HepG2 (cell line): ENCODE measurements around the gene GAREM1. TPM values are rescaled to one million over a fixed set of nuclear protein-coding genes. Genes with fewer than 3 reads are reported as not detected.

Experiments used
- ATAC-seq: fragments of 200-7000 bp; cut with Tn5 transposase; 3 replicates; pipeline ENCODE4 v1.9.1; 2020; ENCODE audit warnings: mild to moderate bottlenecking, moderate library complexity
- BruUV-seq: library from RNA; stranded (reverse); fragments of 400-500 nt; replicated peaks from 2 replicates; lab custom pipeline; 2021; lab: Mats Ljungman, UMichigan
- CTCF ChIA-PET: fragments of 300-600 bp; formaldehyde crosslinking; extraction: SDS; loops from one replicate; lab custom pipeline; 2021; ENCODE audit warnings: low total read pairs, inconsistent platforms, low intra/inter-chr PET ratio; lab: Yijun Ruan, JAX
- POLR2A ChIA-PET: fragments of 350-600 bp; sonication (Branson Sonifier 250); formaldehyde crosslinking; loops from one replicate; lab custom pipeline; 2020; ENCODE audit warnings: antibody characterized with exemption, inconsistent platforms; lab: Yijun Ruan, JAX
- DNase-seq: peaks from one replicate; pipeline ENCODE4 v3.0.0-alpha.2; 2015; ENCODE audit warnings: low spot score
- FAIRE-seq: peaks from 3 replicates; lab custom pipeline; 2011; peaks lifted over from hg19 to GRCh38; lab: Jason Lieb, UNC
- H2AFZ ChIP-seq: one replicate; pipeline ENCODE4 v1.6.1; 2011; ENCODE audit warnings: low read length, inconsistent platforms
- H3K27ac ChIP-seq: fragments of 300-600 bp; 3 replicates; pipeline ENCODE4 v1.8.0; 2011; ENCODE audit warnings: mixed run types, mild to moderate bottlenecking, mixed read lengths, low read length, inconsistent platforms; ENCODE audit not compliant: insufficient read depth; ENCODE audit errors: extremely low read length
- H3K27me3 ChIP-seq, 2 experiments: fragments of 200-600 bp in 1 of 2; 2 replicates in 1 of 2; 3 replicates in 1 of 2; pipeline versions ENCODE4 v1.6.0 to v1.8.0; 2011; ENCODE audit warnings: low read length in 2 of 2, mild to moderate bottlenecking in 2 of 2, moderate library complexity in 2 of 2, inconsistent platforms in 1 of 2; ENCODE audit not compliant: insufficient read depth in 2 of 2, control insufficient read depth in 1 of 2
- H3K36me3 ChIP-seq, 2 experiments: fragments of 200-600 bp in 1 of 2; replicated peaks in 1 of 2; 2 replicates in 1 of 2; 3 replicates in 1 of 2; pipeline versions ENCODE4 v1.5.1 to v1.8.0; 2011; ENCODE audit warnings: low read length in 2 of 2, inconsistent platforms in 1 of 2; ENCODE audit not compliant: insufficient read depth in 2 of 2, control insufficient read depth in 1 of 2
- H3K4me1 ChIP-seq: 2 replicates; pipeline ENCODE4 v1.5.1; 2012; ENCODE audit warnings: low read length, inconsistent platforms; ENCODE audit not compliant: insufficient read depth
- H3K4me2 ChIP-seq: 2 replicates; pipeline ENCODE4 v1.6.0; 2011; ENCODE audit warnings: low read depth, low read length, inconsistent platforms
- H3K4me3 ChIP-seq, 3 experiments: fragments of 200-600 bp in 1 of 3; sonication (generic), shearing (Covaris generic) in 1 of 3; replicated peaks in 1 of 3; 2 replicates each; pipeline ENCODE4 v1.5.1; 2011 to 2016; ENCODE audit warnings: low read length in 3 of 3, inconsistent platforms in 2 of 3, low read depth in 2 of 3, mild to moderate bottlenecking in 2 of 3, control low read depth in 1 of 3, mixed read lengths in 1 of 3; ENCODE audit not compliant: insufficient read depth in 1 of 3
- H3K79me2 ChIP-seq: one replicate; pipeline ENCODE4 v1.6.1; 2011; ENCODE audit warnings: low read length, inconsistent platforms; ENCODE audit not compliant: insufficient read depth
- H3K9ac ChIP-seq: 2 replicates; pipeline ENCODE4 v1.6.0; 2011; ENCODE audit warnings: mild to moderate bottlenecking, low read depth, low read length, inconsistent platforms; ENCODE audit not compliant: insufficient read depth
- H3K9me3 ChIP-seq: 2 replicates; pipeline ENCODE4 v1.5.1; 2012; ENCODE audit warnings: mild to moderate bottlenecking, low read length
- H4K20me1 ChIP-seq: 2 replicates; pipeline ENCODE4 v1.6.0; 2011; ENCODE audit warnings: inconsistent platforms, mild to moderate bottlenecking, low read length, moderate library complexity; ENCODE audit not compliant: insufficient read depth
- BCL6 ChIP-seq: IDR thresholded peaks from 2 replicates; pipeline ENCODE4 v1.6.1; 2016; ENCODE audit warnings: missing genetic modification reagents, missing compliant biosample characterization
- DPF2 ChIP-seq: sonication (generic); formaldehyde crosslinking; IDR thresholded peaks from 2 replicates; pipeline ENCODE4 v1.4.0; 2020; ENCODE audit warnings: mild to moderate bottlenecking, low read depth, missing genetic modification reagents, borderline replicate concordance
- HOMEZ ChIP-seq: IDR thresholded peaks from 2 replicates; pipeline ENCODE4 v1.6.1; 2016; ENCODE audit warnings: low read depth
- MAZ ChIP-seq, 2 experiments: sonication (generic) in 1 of 2; formaldehyde crosslinking in 1 of 2; IDR thresholded peaks; 2 replicates each; pipeline versions ENCODE4 v1.5.0 to v1.6.1; 2012 to 2020; ENCODE audit warnings: low read depth in 2 of 2, mild to moderate bottlenecking in 2 of 2, borderline replicate concordance in 1 of 2, improper control_type of control experiment in 1 of 2, low read length in 1 of 2, missing genetic modification reagents in 1 of 2, moderate library complexity in 1 of 2
- PBX3 ChIP-seq: sonication (generic); formaldehyde crosslinking; IDR thresholded peaks from 2 replicates; pipeline ENCODE4 v1.8.1; 2023; ENCODE audit warnings: missing genetic modification reagents, inconsistent platforms, borderline replicate concordance
- RARA ChIP-seq: IDR thresholded peaks from 2 replicates; pipeline ENCODE4 v1.6.1; 2016; ENCODE audit warnings: missing genetic modification reagents, missing compliant biosample characterization
- SIX4 ChIP-seq: sonication (generic); formaldehyde crosslinking; IDR thresholded peaks from 2 replicates; pipeline ENCODE4 v1.4.0; 2020; ENCODE audit warnings: missing genetic modification reagents
- ZMYM4 ChIP-seq: sonication (generic); formaldehyde crosslinking; IDR thresholded peaks from 2 replicates; pipeline ENCODE4 v1.8.1; 2023; ENCODE audit warnings: mild to moderate bottlenecking, missing genetic modification reagents
- ZNF660 ChIP-seq: sonication (generic); formaldehyde crosslinking; IDR thresholded peaks from 2 replicates; pipeline ENCODE4 v1.5.1; 2020; ENCODE audit warnings: mild to moderate bottlenecking, low read depth, missing genetic modification reagents, borderline replicate concordance
- WGBS: methylation state at CpG from one replicate; pipeline ENCODE4 v1.1.6; 2017; ENCODE audit warnings: low lambda C conversion rate; 5-methylcytosine and 5-hydroxymethylcytosine counted together
- in situ Hi-C: cut with HindIII; loops from 2 replicates; pipeline ENCODE4 v1.10.0; 2017; ENCODE audit warnings: low pct_unique_long_range_greater_than_20kb; ENCODE audit not compliant: extremely low pct_ligation_motif_present
- intact Hi-C: fragments of 100-400 bp; cut with micrococcal nuclease; formaldehyde crosslinking; loops from one replicate; pipeline ENCODE4 v1.10.0; 2022; ENCODE audit not compliant: unreplicated experiment
- polyA plus RNA-seq, 8 experiments: library from polyadenylated mRNA; depleted of rRNA in 3 of 8; stranded (reverse) in 7 of 8; unstranded in 1 of 8; fragments of >200 nt; fragmentation: Illumina TruSeq in 4 of 8; extraction: Trizol in 4 of 8; gene quantifications; 2 replicates each; pipeline versions ENCODE4 v1.2.1 to v1.2.3, GENCODE V29; 2011 to 2016; ENCODE audit warnings: low read depth in 4 of 8, missing spikeins in 1 of 8, mixed read lengths in 1 of 8; ENCODE audit not compliant: insufficient read depth in 1 of 8
- total RNA-seq, 5 experiments: library from RNA; depleted of rRNA; stranded (reverse); fragments of >200 nt; fragmentation: Illumina TruSeq; extraction: Trizol; gene quantifications; 2 replicates each; pipeline ENCODE4 v1.2.3, GENCODE V29; 2016; ENCODE audit warnings: low read depth in 1 of 5

The GAREM1 gene
- total and polyA plus RNA-seq, 2 of the 13 experiments (the other 11 are each of a cell fraction or from before 2014, with no cell fraction given): 2.5 to 2.9 TPM

GRCh38 chr18:32358529-32358928 is 112.2 kb downstream of the GAREM1 start:
- Histone ChIP-seq H3K36me3 (no peaks in the 10 kb centered on the region), H3K27me3 (no peaks in the 10 kb centered on the region), H3K4me3 (no peak overlapping the region), H4K20me1 (no peaks in the 10 kb centered on the region), H3K27ac (no peak overlapping the region), H3K79me2 (no peaks in the 10 kb centered on the region), H3K9ac (no peak overlapping the region), H3K4me2 (no peak overlapping the region), H3K4me1 (peaks cover 2% of the 10 kb centered on the region), H3K9me3 (no peaks in the 10 kb centered on the region), H2AFZ (no peak overlapping the region)
- CTCF ChIA-PET: no interaction called here
- no peak for ATAC-seq
- intact Hi-C loops: loop anchor here (5.0 kb wide), 1 partner anchor 201 kb away; no protein-coding TSS in a partner anchor
- no peak for DNase-seq
- POLR2A ChIA-PET: interaction anchor here (0.9 kb wide), 1 partner anchor 14 kb away, joined by 3 read pairs; no protein-coding TSS in a partner anchor
- TF ChIP-seq PBX3 (CRISPR knock-in tag): no peak
- TF ChIP-seq MAZ (IDR thresholded peaks at IDR 0.05; ENCODE audit: borderline replicate concordance, low read depth, low read length): no peak
- TF ChIP-seq MAZ (CRISPR knock-in tag; IDR thresholded peaks at IDR 0.05; ENCODE audit: low read depth): no peak
- no peak for TF ChIP-seq BCL6 (CRISPR knock-in tag)
- no peak for TF ChIP-seq SIX4 (CRISPR knock-in tag)
- 0 out of 2 replicates have a peak, but pooled peaks have one; percentile 16 for TF ChIP-seq ZMYM4 (CRISPR knock-in tag)
- peak; percentile 47 for TF ChIP-seq RARA (CRISPR knock-in tag)
- no peak for TF ChIP-seq ZNF660
- no peak for TF ChIP-seq DPF2 (CRISPR knock-in tag)
- TF ChIP-seq HOMEZ (CRISPR knock-in tag): peak; percentile 99
- no peak for FAIRE-seq
- in situ Hi-C loops: no loop called here
- no TSS peak for BruUV-seq
- WGBS: 97% methylated on average over 9 of the region's 9 CpGs
